GM19438 (cell line): ENCODE measurements around the gene NF1.
"Not testable (repeated sequence)": the region's sequence is repeated elsewhere in the genome, so short reads cannot be mapped to it uniquely, and the experiment has no call there.

Experiments
- ATAC-seq: cut with Tn5 transposase; IDR thresholded peaks from one replicate; pipeline ENCODE4 v1.9.1; 2021; ENCODE audit warnings: low read depth; ENCODE audit not compliant: unreplicated experiment

NF1 gene

DNA sequence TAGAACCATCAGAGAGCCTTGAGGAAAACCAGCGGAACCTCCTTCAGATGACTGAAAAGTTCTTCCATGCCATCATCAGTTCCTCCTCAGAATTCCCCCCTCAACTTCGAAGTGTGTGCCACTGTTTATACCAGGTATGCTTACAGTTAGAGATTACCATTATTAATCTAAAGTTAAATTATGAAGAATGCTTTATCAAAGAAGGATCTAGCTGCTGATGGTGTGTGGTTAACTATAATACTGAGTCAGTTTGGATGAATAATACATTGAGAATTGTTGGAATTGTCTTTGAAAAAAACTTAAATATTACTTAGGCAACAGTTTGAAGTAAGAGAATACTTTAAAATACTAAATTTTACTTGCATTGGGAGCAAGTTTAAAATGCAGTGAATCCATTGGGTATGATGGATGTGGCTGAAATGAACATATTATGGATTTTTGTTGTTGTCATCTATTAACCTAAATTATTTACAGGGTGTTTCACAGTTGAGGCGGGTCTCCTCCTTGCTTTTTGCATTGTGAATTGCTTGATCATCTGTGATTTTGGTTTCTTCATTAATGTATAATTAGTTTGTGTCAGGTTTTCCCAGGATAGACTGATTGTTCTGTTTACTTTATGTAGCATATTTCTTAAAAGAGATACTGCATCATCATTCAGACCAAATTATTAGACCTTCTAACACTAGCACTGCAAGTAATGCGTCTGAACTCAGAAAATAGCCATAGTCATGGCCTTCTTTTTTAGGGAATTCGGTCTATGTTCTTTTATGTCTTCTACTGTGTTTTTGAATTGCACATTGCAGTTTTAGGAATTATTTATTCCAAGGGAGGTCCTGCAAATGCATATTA lies 154.4 kb downstream of the NF1 start:
- no peak for ATAC-seq

DNA sequence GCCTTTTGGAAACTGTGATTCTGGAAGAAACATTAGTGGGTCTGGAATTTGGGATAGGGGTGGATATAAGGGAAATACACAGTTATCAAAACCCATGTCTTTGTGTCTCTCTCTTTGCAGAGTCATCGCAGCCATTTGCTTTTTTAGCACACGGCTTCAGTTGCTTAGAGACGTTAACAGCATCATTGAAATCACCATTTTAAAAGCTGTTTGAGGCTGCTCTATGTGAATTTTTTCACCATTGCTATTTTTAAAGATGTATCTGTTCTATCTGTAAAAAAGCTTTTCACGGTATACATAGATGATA lies 155.0 kb downstream of the NF1 start:
- no peak for ATAC-seq

DNA sequence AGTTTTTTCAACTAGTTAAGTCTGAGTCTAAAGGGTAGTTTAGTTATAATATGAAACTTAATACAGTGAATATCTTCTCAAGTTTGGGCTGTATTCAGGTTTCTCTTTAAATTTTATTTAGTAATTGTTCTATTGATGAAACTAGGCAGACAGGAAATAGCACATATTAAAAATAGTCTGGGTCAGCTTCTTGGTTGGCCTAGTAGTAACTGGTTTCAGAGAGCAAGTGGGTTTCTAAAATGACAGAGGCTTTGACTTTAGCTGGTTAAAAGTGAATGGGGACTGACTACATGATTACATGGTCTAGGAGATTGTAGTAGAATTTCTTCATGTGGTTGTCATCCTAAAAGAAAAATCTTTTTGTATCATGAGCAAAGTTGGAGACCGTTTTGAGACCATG lies 155.5 kb downstream of the NF1 start:
- peak; percentile 64 for ATAC-seq

DNA sequence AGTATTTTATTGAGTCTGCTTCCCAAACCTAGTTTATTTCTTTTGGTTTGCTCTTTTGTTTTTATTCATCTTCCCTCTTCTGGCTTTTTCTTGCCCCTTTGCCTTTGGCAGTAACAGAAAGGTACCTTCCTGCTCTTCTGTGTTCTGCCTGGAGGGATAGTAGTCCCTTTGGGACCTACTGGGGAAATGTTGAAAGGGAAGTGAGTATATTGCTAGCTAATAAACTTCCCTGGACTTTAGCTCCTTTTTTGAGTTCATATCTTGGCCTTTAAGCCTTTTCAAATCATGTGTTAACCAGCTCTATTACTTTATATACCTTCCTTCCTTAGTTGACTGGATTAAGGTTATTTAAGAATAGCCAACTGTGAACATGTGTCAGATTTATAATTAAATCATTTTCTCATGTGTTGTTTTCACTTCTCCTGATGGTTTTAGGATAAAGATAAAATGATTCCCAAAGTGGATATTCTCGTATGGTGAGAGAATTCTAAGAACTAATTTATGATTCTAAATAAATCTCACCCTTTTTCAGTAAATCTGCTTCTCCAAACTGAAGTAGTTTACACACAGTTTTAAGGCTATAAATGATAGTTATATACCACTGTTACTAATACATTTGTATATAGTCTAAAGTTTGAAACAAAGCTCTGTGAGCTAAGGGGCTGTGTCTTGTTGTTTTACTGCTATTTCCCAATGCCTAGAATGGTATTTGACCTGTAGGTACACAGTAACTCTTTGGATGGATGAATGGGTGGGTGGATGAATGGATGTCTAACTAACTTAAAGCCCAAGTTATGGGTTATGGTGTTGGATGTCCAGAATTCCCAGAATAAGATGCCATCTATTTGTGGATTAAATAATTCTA lies 156.6 kb downstream of the NF1 start:
- no peak for ATAC-seq

DNA sequence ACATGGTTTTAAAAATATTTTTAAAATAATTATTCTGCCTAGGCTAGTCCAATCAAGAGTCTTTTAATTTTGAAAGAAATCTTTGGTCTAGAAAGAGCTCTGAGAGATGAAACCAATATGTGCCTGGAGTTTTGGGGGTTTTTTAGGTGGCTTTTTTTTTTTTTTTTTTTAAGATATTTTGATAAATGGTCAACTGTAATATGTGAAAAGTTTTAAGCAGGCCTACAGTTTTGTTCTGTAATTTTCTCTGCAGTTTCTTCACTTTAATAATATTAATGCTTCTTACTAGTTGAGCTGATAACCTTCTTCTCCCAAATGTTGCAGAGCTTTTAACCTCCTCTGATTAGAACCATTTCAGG lies 157.2 kb downstream of the NF1 start:
- no peak for ATAC-seq

DNA sequence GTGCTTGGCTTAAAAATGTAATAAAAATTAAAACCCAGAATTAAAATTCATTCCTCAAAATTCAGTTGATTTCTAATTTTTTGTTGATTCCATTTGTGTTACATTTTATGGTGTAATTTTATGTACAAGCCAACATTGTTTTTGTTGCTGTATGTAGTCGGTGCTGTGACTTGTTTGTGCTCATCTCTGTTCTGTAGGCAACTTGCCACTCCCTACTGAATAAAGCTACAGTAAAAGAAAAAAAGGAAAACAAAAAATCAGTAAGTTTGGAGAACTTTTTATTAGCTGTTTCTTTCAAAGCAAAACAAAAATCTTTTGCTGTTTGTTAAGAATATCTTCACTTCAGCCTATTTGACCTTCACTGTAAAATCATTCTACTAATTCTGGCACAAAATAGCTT lies 158.0 kb downstream of the NF1 start:
- no peak for ATAC-seq

DNA sequence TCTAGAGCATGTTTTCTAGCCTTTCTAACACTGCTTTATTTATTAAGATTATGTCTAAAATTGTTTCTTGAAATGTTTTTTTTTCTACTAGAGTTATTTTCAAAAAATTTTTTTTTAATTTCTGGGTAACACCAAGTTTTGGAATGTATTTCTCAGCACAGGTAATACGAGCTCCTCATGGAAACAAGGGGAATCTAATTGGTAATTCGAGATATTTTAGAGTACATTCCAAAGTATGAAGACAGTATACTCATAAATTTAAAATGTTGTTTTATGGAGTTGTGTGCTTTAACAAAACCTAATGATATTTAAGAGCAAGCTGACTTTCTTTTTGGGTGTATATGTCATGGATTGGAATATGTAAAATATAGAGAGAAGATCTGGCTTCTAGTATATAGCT lies 159.9 kb downstream of the NF1 start:
- ATAC-seq: no peak

DNA sequence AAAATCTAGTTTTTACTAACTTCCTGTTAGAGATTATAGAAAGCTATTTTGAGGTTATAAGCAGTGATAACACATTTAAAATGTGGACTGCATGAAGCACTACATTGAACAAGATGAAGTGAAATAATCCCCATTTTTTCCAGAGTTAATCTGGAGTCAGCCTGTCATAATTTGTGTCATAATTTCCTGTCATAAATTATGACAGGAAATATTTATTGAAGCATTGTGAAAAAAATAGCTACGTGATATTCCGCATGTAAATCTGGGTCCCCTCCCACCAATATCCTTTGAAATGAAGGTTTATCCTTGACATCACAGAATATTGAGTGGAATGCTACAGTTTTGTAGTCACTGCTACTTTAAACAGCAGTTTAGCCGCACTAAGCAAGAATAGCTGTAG lies 162.2 kb downstream of the NF1 start:
- no peak for ATAC-seq

DNA sequence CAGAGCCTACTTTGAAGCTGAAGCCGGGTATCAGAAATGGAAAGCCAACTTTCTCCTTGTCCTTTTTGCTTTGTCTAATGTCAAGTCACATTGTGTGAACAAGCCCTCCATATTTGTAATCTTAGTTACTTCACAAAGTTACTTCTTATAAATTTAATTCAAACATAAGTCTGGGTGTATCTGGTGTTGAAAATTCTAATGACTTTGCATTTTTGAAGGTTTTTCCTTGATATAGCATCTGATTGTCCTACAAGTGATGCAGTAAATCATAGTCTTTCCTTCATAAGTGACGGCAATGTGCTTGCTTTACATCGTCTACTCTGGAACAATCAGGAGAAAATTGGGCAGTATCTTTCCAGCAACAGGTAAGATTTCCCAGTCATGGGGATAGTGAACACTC lies 165.4 kb downstream of the NF1 start:
- no peak for ATAC-seq

DNA sequence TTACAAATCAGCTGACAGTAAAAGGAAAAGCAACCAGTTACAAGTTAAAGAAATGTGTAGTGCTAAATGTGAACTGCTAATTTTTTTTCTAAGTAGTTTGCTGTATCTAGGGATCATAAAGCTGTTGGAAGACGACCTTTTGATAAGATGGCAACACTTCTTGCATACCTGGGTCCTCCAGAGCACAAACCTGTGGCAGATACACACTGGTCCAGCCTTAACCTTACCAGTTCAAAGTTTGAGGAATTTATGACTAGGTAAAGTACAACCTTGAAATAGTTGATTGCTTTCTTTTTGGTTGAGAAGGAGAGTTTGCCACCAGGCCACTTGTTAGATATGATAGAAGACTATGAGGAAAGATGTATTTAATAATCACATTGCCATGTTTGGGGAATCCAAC lies 166.8 kb downstream of the NF1 start:
- no peak for ATAC-seq

DNA sequence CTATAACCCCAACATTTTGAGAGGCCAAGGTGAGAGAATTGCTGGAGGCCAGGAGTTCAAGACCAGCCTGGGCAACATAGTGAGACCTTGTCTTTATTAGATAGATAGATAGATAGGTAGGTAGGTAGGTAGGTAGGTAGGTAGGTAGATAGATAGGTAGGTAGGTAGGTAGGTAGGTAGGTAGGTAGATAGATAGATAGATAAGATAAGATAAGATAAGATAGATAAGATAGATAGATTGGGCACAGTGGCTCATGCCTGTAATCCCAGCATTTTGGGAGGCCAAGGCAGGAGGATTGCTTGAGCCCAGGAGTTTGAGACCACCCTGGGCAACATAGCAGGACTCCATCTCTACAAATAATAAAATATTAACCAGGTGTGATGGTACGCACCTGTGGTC lies 168.1 kb downstream of the NF1 start:
- not testable (repeated sequence) for ATAC-seq

DNA sequence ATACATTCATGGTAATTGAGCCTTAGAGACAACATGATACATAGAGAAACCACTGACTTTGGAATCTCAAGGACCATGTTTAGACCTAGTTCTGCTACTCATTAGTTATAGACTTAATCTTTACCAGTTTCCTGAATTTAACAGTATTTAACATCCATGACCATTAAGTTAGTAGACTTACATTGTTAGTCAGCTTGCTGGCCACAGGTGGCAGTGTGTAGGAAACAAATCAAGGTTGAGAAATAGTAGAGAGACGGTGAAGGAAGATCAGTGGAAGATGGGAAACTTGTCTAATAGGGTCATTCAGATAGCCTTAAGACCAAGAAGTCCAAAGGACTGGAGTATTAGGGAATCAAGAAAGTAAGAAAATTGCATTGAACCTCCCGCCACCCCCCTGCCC lies 171.3 kb downstream of the NF1 start:
- no peak for ATAC-seq

DNA sequence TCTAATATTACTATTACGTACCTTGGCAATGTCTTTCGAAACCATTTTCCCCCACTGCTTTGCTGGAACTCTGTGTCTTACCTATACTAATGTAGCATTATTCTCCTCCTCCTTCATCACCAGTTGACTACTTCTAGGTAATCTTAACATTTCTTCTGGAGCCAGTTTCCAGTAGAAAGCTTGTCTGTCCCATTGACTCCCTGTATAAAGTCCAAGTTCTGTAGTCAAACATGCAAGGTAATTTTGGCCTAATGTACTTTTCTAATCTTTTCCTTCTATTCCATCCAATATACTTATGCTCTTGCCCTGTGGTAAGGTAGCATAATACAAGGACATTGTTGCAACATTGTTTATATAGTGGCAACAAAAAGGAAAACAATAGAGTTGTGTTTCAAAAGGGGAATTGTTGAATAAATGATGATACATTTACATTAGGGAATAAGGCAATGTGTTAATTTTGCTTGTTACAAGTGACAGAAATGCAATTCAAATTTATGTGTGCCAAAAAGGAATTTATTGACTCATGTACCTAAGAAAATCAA lies 174.3 kb downstream of the NF1 start:
- no peak for ATAC-seq

DNA sequence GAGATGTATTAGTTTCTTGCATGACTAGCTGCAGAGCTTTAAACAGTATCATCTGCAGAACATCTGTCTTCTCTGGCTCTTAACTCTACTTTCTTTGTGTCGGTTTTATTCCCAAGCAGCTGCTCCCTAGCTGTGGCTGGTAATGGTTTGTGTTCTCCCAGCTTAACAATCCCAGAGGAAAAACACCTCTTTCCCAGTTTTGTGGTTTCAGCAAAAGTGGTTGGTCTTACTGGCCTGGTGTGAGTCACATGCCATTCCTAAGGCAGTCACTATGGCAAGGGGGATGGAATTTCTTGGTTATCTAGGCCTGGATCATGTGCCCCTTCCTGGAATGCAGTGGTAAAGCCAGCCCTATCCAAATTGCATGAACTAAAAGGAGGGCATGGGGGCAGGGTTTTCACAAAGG lies 174.8 kb downstream of the NF1 start:
- ATAC-seq: no peak

DNA sequence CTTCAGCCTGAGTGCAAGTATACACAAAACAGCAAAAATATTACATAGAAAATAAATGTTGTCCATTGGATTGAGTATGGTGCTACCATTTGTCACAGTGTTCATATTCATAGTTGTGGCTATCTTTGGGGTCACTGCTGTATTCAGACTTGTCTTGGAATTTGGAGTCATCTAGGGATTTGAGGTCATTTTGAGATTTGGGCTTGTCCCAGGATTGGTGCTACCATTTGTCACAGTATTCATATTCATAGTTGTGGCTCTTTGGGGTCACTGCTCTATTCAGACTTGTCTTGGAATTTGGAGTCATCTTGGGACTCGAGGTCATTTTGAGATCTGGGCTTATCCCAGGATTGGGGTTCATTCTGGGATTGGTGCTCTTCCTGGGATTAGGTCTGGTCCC lies 177.5 kb downstream of the NF1 start:
- no peak for ATAC-seq

DNA sequence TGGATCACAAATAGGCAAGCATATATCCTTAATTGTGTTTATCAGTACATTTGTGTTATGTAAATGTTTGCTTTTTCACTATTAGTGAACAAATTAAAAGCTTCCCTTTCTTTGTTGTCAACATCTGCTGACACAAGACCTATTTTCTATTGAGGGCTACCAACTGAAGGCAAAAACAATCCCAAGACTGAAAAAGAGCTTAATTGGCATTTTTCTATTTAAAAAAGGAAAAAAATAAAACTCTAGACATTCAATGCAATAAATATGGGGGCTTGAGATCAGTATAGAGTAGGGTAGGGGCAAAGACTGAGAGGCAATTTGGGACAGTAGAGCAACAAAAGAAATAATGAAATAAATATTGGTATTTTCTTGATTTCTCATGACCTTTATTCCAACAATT lies 178.0 kb downstream of the NF1 start:
- no peak for ATAC-seq

DNA sequence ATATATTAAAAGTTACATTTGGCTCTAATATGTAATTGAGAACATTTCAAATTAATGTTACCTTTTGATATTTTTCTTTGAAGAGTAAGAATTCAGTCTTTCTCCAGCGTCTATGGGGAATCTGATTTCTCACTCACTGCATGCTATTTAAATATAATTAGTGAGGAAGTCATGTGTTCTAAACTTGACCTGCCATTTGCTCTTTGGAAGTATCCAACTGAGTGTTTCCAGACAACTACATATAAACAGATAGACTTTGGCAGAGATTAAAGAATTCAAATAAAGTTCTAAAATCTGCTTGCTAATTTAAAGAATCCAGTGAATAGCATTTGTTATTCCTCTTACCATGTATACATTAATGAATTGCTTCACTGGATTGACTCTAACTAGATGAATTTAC lies 178.7 kb downstream of the NF1 start:
- no peak for ATAC-seq

DNA sequence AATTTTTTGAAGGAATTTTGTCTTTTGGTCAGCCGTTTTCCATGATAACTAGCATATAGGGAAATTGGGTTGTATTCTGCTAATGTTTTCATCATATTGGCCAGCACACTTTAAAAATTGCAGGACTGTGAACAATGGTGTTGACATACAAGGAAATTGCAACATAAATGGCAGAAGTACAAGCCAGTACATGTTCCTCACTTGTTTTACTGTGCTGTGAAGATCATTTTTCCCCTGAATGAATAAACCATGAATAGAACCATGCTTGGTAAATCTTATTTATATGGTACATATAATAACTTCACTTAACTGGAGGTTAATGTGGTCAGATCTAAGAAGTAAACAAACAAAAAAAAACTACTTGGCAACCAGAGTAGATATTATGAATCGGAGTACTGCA lies 179.5 kb downstream of the NF1 start:
- ATAC-seq: no peak

DNA sequence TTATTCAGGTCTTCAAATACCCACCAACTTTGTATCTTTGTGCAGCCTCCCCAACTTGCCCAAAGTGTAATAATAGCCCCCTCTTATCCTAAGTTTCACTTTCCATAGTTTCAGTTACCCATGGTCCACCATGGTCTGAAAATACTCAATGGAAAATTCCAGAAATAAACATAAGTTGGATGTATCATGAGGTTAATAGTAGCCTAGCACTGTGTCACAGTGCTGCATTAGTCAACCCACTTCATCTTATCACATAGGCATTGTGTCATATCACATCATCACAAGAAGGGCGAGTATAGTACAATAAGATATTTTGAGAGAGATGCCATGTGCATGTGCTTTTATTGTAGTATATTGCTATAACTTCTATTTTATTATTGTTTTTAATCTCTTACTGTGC lies 180.3 kb downstream of the NF1 start:
- no peak for ATAC-seq

DNA sequence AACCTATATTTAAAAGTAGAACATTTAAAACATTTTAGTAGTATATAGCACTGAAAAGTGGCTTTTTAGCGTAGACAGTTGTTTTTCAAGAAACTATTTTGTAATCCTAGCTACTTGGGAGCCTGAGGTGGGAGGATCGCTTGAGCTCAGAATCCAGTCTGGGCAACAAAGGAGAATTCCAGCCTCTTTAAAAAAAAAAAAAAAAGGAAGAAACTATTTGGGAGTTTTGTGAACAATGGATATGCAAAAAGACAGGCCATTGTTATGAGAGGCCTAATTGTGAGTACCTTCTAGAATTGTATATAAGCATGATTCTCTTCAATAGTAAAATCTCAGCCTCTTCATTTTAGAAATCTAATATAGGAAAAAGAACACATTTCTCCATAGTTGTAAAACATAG lies 184.6 kb downstream of the NF1 start:
- no peak for ATAC-seq

DNA sequence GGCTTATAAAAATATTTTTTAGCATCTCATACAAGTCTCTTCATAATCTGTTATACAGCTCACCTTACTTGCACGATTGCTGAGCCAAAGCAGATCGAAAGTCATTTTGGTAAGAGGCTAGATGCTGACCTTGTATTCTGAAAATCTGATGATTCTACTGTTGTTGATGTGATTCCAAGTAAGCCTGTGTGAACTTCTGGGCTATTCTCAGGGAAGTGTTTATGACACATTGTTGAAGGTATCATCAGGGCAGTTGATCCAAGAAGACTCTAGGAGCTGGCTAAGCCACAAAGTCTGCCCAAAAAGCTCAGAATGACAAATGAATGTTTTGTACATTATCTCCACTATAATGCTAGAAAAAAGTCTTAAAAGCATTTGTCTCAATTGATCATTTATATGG lies 186.3 kb downstream of the NF1 start:
- ATAC-seq: no peak

DNA sequence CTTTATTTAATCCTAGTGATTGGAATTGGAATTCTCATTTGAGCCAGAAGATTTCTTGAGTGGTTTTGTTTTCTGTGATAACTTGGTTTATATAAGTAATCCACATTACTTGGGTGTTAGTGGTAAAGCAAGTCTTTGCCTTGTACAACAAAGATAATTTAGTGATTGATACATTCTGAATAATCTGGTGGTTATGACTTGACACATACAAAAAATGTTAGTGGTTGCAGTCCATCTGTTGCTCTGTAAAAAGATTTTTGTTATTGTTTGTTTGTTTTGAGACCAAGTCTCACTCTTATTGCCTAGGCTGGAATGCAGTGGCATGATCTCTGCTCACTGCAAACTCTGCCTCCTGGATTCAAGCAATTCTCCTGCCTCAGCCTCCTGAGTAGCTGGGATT lies 189.1 kb downstream of the NF1 start:
- ATAC-seq: no peak
